ENCODE data around the gene PRKD1. TPM values are rescaled to one million over a fixed set of nuclear protein-coding genes. Genes with fewer than 3 reads are reported as not detected.

The PRKD1 gene
- 2.2 to 2.9 TPM (median 2.4 TPM) in 5 replicates for total RNA-seq (2022; extraction: Qiagen RNA extraction)

DNA sequence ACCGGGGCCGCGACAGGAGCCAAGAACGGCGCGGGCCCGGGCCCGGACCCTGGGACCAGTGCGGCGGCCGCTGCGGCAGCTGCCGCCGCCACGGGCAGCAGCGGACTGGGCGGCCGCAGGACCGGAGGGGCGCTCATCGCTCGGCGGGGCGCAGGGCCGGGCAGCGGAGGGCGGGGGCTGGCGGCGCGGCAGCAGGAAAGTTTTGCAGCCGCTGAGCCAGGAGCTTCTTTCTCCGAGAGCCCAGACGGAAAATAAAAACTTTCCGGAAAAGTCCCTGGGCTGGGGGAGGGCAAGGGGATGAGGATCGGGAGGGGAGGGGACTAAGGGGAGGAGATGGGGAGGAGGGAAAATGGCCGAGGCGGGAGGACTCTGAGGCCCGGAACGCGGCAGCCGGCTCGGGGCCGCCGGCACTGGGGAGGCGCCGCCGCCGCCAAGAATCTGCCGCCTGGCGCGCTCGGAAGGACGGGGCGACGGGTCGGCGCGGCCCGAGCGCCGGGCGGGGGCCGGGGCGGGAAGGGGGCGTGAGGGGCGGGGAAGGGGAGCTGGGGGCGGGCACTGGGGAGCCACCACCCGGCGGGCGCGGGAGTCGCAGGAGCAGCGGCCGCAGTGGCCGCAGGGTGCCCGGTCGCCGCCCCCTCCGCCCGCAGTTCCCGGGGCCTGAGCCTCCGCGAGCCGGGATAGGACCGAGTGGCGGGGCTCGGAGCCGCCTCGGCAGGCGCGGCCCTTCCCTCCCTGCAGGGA, at the start of gene PRKD1:
Gene PRKD1 (minus strand): TSS at position 472 of the 741 bp plus-strand sequence.

Measured in A549 treated with dexamethasone at 1 μM for 4 hours (cell line).